Thoracic aorta (tissue), 2 donors: ENCODE results near the gene KCNIP4. TPM values are rescaled to one million over a fixed set of nuclear protein-coding genes. Genes with fewer than 3 reads are reported as not detected.

Experiments
- ATAC-seq: fragments of 150-250 bp; one replicate; pipeline ENCODE4 v1.8.0; 2017; ENCODE audit warnings: low read depth; ENCODE audit not compliant: insufficient number of reproducible peaks, low FRiP score
- DNase-seq: peaks from one replicate; pipeline ENCODE4 v3.0.0-alpha.2; 2020; ENCODE audit warnings: low spot score
- H3K27ac ChIP-seq, 2 donors: fragments of 200-600 bp; sonication (generic); 1 replicate in 1 of 2; 2 replicates in 1 of 2; pipeline ENCODE4 v1.5.1; 2016; ENCODE audit warnings: mild to moderate bottlenecking in 2 of 2, moderate library complexity in 2 of 2
- H3K27me3 ChIP-seq: fragments of 200-600 bp; sonication (generic); replicated peaks from 2 replicates; pipeline ENCODE4 v1.6.0; 2016; ENCODE audit warnings: mild to moderate bottlenecking; ENCODE audit not compliant: insufficient read depth
- H3K36me3 ChIP-seq: fragments of 200-600 bp; sonication (generic); one replicate; pipeline ENCODE4 v1.5.1; 2016
- H3K4me1 ChIP-seq, 2 donors: fragments of 200-600 bp; sonication (generic); 1 replicate in 1 of 2; 2 replicates in 1 of 2; pipeline versions ENCODE4 v1.5.1 to v1.6.0; 2016; ENCODE audit warnings: low read depth in 2 of 2, mild to moderate bottlenecking in 1 of 2; ENCODE audit not compliant: control insufficient read depth in 1 of 2
- H3K4me3 ChIP-seq: fragments of 200-600 bp; sonication (generic); 2 replicates; pipeline ENCODE4 v1.5.1; 2016; ENCODE audit warnings: mild to moderate bottlenecking
- H3K9me3 ChIP-seq: fragments of 200-600 bp; sonication (generic); 2 replicates; pipeline ENCODE4 v1.5.1; 2016
- total RNA-seq, 2 donors: library from RNA; depleted of rRNA; stranded (reverse); fragments of >200 nt; gene quantifications; one replicate each; pipeline versions ENCODE4 v1.1.0 to v1.2.3, GENCODE V29; 2016
- TF ChIP-seq, protein P1 (sequence below): fragments of 200-600 bp; sonication (generic); IDR thresholded peaks from one replicate; pipeline ENCODE4 v1.5.1; 2019; ENCODE audit warnings: antibody characterized with exemption

KCNIP4 gene
- total RNA-seq, 2 donors from 2014 or later: not detected

DNA sequence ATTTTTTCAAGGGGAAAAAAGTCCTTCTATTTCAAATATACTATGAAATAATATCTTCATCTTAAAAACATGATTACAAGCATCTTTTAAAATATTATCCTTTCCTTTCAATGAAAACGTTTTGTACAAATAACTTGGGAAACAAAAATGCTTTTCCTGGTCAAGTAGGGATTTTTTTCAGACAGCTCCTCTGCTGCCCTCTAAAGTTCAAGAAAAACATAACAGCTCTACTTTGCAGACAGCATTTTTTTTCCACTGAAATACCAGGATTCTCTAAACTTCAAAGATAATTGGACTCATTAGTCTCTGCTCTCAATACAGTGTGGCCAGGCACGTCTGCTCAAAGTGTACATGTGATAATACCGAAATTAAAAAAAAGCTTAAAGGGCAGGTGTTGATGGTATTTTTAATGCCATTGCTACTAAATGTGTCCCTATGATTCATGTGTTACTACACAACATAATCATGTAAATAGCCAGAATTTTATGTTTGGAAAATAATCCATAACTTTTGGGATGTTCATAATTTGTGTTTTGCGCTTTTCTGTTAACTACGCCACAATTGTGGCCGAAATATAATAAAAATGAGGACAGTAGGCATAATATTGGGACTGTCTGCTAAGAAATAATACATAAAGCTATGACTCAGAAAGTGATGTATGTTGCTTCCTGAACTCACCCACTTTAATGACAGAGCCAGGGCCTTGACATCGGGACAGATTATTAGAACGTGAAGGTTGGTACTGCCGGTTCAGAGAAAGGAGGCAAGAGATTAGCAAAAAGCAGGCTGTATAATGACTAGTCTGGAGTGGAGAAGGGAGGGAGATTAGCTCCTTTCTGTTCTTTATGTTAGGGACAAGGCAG, 478.9 kb downstream of the KCNIP4 start:
- TF ChIP-seq, protein P1, sequence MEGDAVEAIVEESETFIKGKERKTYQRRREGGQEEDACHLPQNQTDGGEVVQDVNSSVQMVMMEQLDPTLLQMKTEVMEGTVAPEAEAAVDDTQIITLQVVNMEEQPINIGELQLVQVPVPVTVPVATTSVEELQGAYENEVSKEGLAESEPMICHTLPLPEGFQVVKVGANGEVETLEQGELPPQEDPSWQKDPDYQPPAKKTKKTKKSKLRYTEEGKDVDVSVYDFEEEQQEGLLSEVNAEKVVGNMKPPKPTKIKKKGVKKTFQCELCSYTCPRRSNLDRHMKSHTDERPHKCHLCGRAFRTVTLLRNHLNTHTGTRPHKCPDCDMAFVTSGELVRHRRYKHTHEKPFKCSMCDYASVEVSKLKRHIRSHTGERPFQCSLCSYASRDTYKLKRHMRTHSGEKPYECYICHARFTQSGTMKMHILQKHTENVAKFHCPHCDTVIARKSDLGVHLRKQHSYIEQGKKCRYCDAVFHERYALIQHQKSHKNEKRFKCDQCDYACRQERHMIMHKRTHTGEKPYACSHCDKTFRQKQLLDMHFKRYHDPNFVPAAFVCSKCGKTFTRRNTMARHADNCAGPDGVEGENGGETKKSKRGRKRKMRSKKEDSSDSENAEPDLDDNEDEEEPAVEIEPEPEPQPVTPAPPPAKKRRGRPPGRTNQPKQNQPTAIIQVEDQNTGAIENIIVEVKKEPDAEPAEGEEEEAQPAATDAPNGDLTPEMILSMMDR: no peak
- no peaks in the 10 kb centered on the region for H3K27me3 ChIP-seq
- H3K4me3 ChIP-seq: no peak overlapping the region
- no peaks in the 10 kb centered on the region for H3K9me3 ChIP-seq
- DNase-seq: no peak
- H3K27ac ChIP-seq: no peak overlapping the region
- no peaks in the 10 kb centered on the region for H3K4me1 ChIP-seq
- no peak for ATAC-seq
- no peaks in the 10 kb centered on the region for H3K36me3 ChIP-seq

DNA sequence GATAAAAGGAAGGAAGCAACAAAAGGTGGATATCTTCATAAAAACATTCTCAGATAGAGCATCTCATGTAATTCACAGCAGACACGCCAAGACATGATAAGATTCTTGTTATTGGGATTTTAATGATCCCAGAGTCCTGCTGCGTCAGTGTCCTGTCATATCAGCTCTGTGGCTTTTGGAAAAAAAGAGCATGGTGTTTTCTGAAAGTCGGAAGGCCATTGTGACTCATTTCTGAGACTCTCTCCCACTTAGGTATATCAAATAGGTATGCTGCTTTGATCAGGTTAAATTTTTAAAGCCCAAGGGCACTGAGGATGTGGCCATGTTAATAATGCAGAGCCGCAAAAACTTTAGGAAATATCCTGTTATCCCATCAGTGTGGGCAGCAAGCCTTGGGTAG, 481.0 kb downstream of the KCNIP4 start:
- ATAC-seq (no peak), DNase-seq (no peak)
- Histone ChIP-seq H3K4me1 (no peaks in the 10 kb centered on the region), H3K27ac (no peak overlapping the region), H3K4me3 (no peak overlapping the region), H3K9me3 (no peaks in the 10 kb centered on the region), H3K36me3 (no peaks in the 10 kb centered on the region), H3K27me3 (no peaks in the 10 kb centered on the region)
- TF ChIP-seq, protein P1: no peak

DNA sequence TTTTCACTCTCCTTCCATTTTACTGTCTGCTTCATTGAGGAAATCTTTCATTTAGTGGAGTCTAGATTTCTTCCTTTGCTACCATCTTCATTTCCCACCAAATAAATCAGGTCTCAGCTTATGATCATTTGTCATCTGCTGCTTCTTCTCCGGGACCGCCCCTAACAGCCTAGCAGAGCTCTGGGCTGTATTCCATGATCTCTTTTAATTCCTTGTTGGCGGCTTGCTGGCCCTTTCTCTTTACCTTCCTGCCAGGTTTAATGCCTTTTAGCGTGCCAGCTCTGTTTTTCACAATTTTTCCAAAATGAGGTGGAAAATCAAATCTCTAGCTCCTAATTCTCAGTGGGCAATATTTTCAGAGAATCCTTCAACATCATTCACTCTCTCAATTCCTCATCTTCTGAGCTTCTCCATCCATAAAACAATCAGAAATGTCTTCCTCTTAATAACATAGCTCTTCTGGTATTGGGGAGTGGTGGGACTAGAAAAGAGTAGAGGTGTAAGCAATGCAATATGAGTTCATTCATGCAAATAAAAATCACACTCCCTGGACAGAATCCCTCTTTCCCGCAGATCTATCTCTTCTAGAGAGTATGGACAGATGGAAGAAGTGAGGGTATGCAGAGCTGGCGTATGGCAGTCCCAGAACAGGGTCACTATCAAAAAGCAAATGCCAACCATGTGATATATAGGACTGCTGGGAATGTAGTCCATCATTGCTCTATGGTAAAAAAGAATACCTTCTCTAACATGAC, 491.3 kb downstream of the KCNIP4 start:
- Histone ChIP-seq H3K9me3 (no peaks in the 10 kb centered on the region), H3K27ac (no peak overlapping the region), H3K4me3 (no peak overlapping the region), H3K27me3 (no peaks in the 10 kb centered on the region), H3K36me3 (no peaks in the 10 kb centered on the region), H3K4me1 (no peaks in the 10 kb centered on the region)
- TF ChIP-seq, protein P1: no peak
- DNase-seq (no peak), ATAC-seq (no peak)

DNA sequence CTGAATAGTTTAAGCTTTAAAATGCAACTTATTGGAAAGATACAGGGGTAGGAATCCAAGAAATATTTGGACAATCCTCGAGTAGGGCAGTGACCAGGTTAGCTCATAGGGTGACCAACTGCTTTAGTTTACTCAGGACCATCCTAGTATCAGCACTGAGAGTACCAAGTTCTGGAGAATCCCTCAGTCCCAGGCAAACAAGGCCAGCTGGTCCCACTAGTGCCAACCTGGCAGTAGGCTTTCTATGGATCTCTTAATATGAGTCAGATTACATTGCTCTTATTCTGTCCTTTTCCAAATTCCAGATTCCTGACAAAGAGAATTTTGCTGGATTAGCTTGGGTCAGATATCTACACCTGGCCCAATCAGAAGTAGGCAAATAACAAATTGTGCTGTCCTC, 493.7 kb downstream of the KCNIP4 start:
- ATAC-seq (no peak), DNase-seq (no peak)
- Histone ChIP-seq H3K9me3 (no peaks in the 10 kb centered on the region), H3K4me3 (no peak overlapping the region), H3K27ac (no peak overlapping the region), H3K4me1 (no peaks in the 10 kb centered on the region), H3K27me3 (no peaks in the 10 kb centered on the region), H3K36me3 (no peaks in the 10 kb centered on the region)
- TF ChIP-seq, protein P1: no peak

DNA sequence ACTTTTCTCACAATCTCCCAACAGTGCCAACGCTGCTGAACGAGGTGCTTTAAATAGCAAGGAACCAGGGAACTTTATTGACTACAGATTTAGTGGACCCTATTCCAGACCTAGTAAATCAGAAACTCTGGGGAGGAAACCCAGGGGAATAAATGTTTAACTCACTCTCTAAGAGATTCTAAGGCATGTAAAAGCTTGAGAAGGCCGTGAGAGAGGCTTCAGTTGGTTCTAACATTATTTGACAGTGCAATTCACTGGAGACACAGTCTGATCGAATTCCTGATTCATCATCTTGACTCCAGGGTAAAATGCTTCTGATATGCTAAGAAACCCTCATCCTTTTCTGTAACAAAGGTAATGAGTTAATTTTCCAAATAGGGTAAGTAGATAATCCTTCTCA, 494.4 kb downstream of the KCNIP4 start:
- TF ChIP-seq, protein P1: no peak
- H3K27ac ChIP-seq: no peak overlapping the region
- ATAC-seq (no peak), DNase-seq (no peak)
- no peaks in the 10 kb centered on the region for H3K27me3 ChIP-seq
- no peaks in the 10 kb centered on the region for H3K4me1 ChIP-seq
- no peak overlapping the region for H3K4me3 ChIP-seq
- no peaks in the 10 kb centered on the region for H3K9me3 ChIP-seq
- no peaks in the 10 kb centered on the region for H3K36me3 ChIP-seq
